GM12874 (cell line): ENCODE measurements around the gene SLC44A3.

Experiments used
- TF ChIP-seq, protein P1 (sequence below): IDR thresholded peaks from 2 replicates; pipeline ENCODE4 v1.5.1; 2011; ENCODE audit warnings: low read depth, mild to moderate bottlenecking, control low read depth, low read length, moderate library complexity; ENCODE audit not compliant: insufficient read depth

SLC44A3 gene

DNA sequence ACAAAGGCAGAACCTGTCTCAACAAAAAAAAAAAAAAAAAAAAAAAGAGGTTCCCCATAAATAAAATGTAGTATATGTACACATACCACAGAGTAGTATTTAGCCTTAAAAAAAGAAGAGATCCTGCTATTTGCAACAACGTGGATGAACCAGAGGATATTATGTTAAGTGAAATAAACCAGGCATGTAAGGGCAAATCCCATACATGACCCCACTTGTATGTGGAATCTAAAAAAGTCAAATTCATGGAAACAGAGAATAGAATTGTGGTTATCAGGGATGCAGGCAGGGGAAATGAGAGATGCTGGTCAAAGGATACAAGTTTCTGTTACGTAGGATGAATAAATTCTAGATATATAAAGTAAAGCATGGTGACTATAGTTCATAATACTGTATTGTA lies 16.7 kb downstream of the SLC44A3 start:
- TF ChIP-seq, protein P1, sequence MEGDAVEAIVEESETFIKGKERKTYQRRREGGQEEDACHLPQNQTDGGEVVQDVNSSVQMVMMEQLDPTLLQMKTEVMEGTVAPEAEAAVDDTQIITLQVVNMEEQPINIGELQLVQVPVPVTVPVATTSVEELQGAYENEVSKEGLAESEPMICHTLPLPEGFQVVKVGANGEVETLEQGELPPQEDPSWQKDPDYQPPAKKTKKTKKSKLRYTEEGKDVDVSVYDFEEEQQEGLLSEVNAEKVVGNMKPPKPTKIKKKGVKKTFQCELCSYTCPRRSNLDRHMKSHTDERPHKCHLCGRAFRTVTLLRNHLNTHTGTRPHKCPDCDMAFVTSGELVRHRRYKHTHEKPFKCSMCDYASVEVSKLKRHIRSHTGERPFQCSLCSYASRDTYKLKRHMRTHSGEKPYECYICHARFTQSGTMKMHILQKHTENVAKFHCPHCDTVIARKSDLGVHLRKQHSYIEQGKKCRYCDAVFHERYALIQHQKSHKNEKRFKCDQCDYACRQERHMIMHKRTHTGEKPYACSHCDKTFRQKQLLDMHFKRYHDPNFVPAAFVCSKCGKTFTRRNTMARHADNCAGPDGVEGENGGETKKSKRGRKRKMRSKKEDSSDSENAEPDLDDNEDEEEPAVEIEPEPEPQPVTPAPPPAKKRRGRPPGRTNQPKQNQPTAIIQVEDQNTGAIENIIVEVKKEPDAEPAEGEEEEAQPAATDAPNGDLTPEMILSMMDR = no peak

DNA sequence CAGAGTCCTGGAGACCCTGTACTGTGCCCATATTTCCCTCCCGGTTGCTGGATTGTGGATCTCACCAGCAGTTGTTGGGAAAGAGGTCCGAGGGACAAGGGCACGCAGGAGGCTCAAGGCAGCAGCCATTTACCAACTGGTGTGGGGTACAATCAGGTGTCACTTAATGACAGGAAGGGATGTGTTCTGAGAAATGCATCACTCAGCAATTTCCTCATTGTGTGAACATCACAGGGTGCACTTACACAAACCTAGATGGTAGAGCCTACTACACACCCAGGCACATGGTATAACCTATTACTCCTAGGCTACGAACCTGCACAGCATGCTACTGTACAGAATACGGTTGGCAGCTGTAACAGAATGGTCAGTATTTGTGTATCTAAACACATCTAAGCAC lies 20.7 kb downstream of the SLC44A3 start:
- TF ChIP-seq, protein P1 = no peak

DNA sequence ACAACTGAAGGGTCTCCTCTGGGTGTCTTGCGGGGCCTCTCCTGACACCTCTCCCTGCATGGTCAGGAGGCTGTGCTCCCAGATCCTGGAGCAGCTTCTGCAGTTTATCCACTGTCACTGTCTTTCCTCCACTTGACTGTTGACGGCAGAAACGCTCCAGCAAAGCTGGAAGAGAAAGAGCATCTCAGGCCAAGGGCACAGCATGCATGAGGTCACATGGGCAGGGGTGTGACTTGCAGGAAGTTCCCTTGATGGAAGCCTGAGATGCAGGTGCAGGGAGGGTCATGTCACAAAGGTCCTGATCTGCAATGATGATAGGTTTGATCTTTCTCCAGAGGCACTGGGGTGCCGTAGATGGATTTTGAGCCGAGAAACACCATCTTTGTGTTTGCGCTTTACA lies 23.3 kb downstream of the SLC44A3 start:
- TF ChIP-seq, protein P1 = no peak

DNA sequence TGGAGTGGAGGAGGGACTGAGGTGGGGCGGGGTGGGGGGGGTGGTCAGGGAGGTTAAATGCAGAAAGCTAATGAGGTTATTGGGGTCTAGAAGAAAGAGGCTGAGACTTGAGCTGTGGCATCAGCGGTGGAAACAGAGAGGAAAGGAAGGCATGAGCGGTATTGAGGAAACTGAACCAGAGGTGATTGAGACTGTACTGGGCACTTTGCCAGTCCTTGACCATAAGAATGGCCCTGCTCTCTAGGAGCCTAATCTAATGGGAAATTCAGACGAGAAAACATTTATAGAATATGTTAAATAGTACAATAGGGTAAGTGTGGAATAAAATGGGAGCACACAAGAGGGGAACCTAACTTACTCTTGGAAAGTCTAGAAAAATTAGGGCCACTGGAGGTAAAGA lies 23.7 kb downstream of the SLC44A3 start:
- TF ChIP-seq, protein P1 = no peak

DNA sequence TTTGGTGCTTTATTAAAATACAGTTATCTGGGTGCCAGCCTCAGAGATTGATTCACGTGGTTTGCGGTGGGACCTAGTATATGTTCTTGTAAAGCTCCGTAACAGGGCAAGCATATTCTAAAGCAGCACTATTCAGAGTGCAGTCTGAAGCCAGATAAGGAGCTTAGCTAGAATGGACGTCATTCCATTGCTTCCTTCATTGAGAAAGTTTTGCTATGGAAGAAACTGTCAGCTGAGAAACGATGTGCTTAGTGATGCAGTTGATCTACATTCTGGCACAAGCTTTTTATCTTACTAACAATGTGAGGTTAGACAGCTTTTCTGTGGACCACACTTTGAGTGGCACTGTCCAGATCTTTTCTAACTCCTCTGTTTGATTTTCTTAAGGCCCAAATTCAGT lies 26.2 kb downstream of the SLC44A3 start:
- TF ChIP-seq, protein P1 = no peak

DNA sequence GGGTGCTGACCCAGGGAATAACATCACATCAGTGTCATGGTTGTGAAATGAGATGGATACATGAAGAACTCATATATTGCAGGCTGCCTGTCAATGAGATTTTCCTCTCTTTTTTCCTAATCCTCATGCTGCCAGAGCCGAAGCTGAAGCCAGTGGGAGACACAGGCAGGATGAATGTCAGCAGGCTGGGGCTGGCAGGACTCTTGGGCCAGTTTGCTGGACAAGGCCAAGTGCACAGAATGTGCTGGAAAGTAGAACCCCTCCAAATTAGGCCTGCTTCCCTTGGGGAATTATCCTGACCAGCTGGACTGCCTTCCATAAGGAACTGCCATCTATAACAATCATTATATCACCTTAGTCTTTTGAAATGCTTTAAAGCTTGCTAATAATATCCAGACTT lies 31.4 kb downstream of the SLC44A3 start:
- TF ChIP-seq, protein P1 = no peak

DNA sequence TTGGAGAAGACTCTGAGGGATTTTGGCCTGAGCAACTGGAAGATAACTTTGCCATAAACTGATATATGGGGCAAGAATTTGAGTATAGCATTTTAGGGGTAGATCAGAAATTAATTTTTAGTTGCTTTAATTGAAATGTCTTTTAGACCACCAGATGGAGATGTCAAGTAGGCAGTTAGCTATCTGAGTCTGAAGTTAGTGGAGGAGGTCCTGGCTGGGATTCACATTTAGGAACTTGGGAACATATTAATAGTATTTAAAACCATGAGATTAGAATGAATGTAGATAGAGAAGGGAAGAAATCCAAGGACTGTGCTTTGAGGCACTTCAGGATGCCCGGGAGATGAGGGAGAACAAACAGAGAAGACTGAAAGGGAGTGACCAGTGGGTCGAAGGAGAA lies 32.6 kb downstream of the SLC44A3 start:
- TF ChIP-seq, protein P1 = no peak
